Glomerular visceral epithelial cell (primary cell): ENCODE results near the gene ZNF653.

Source experiments
- DNase-seq: peaks from one replicate; pipeline ENCODE4 v3.0.0-alpha.2; 2016; ENCODE audit errors: extremely low spot score

The ZNF653 gene

GRCh38 chr19:11513946-11514345 is 8.3 kb upstream of the ZNF653 start:
- DNase-seq, result no peak

GRCh38 chr19:11510444-11510843 is 4.8 kb upstream of the ZNF653 start:
- DNase-seq, result no peak

- DNase-seq, result no peak
Measured at GRCh38 chr19:11507370-11508078, 1.9 kb upstream of the ZNF653 start.

- no peak for DNase-seq
Measured at GRCh38 chr19:11506967-11507366, 1.3 kb upstream of the ZNF653 start.

- DNase-seq, result no peak
Measured at GRCh38 chr19:11506101-11506555, 489 bp upstream of the ZNF653 start.

- DNase-seq, result peak; percentile 98
Measured at GRCh38 chr19:11505032-11505503, 571 bp downstream of the ZNF653 start.

GRCh38 chr19:11504502-11505031 is 1.1 kb downstream of the ZNF653 start:
- no peak for DNase-seq

- DNase-seq, result no peak
Measured at GRCh38 chr19:11499890-11500420, 5.7 kb downstream of the ZNF653 start.

GRCh38 chr19:11499220-11499726 is 6.4 kb downstream of the ZNF653 start:
- DNase-seq, result no peak

- DNase-seq, result peak; percentile 83
Measured at GRCh38 chr19:11496391-11497163, 9.1 kb downstream of the ZNF653 start.

GRCh38 chr19:11495885-11496284 is 9.8 kb downstream of the ZNF653 start:
- DNase-seq, result no peak

- no peak for DNase-seq
Measured at GRCh38 chr19:11495481-11495880, 10.2 kb downstream of the ZNF653 start.

- no peak for DNase-seq
Measured at GRCh38 chr19:11494634-11495285, 10.9 kb downstream of the ZNF653 start.

GRCh38 chr19:11489378-11489777 is 16.3 kb downstream of the ZNF653 start:
- no peak for DNase-seq

- DNase-seq, result no peak
Measured at GRCh38 chr19:11486661-11487503, 18.8 kb downstream of the ZNF653 start.

- DNase-seq, result no peak
Measured at GRCh38 chr19:11485245-11485837, 20.3 kb downstream of the ZNF653 start.

- no peak for DNase-seq
Measured at GRCh38 chr19:11483366-11484111, 22.1 kb downstream of the ZNF653 start.

GRCh38 chr19:11482384-11483050 is 23.1 kb downstream of the ZNF653 start:
- DNase-seq, result peak; percentile 79
